GM23338 (cell line): ENCODE data around the gene PCNT. TPM values are rescaled to one million over a fixed set of nuclear protein-coding genes. Genes with fewer than 3 reads are reported as not detected.

ENCODE experiments used
- ATAC-seq: fragments of 200-7000 bp; cut with Tn5 transposase; 3 replicates; pipeline ENCODE4 v1.9.1; 2020
- DNase-seq: peaks from one replicate; pipeline ENCODE4 v3.0.0-alpha.2; 2015; ENCODE audit warnings: low spot score
- H2AFZ ChIP-seq: fragments of 200-600 bp; sonication (generic); 2 replicates; pipeline ENCODE4 v1.8.0; 2016; ENCODE audit warnings: antibody characterized with exemption, mild to moderate bottlenecking, moderate library complexity
- H3F3A ChIP-seq: fragments of 200-600 bp; sonication (generic); replicated peaks from 2 replicates; pipeline ENCODE4 v1.8.0; 2017; ENCODE audit warnings: antibody characterized with exemption, mixed run types, low read depth
- H3K27ac ChIP-seq: fragments of 200-600 bp; sonication (generic); 2 replicates; pipeline ENCODE4 v1.6.1; 2016; ENCODE audit warnings: low read depth
- H3K27me3 ChIP-seq: fragments of 200-600 bp; sonication (generic); 2 replicates; pipeline ENCODE4 v1.8.0; 2016; ENCODE audit warnings: mild to moderate bottlenecking, mixed run types, moderate library complexity; ENCODE audit not compliant: insufficient read depth
- H3K36me3 ChIP-seq: fragments of 200-600 bp; sonication (generic); 2 replicates; pipeline ENCODE4 v1.8.0; 2016; ENCODE audit warnings: mild to moderate bottlenecking; ENCODE audit not compliant: insufficient read depth
- H3K4me1 ChIP-seq: fragments of 200-600 bp; sonication (generic); 2 replicates; pipeline ENCODE4 v1.8.0; 2016; ENCODE audit warnings: mild to moderate bottlenecking, moderate library complexity; ENCODE audit not compliant: insufficient read depth
- H3K4me2 ChIP-seq: fragments of 200-600 bp; sonication (generic); 2 replicates; pipeline ENCODE4 v1.7.1; 2017; ENCODE audit warnings: mixed run types
- H3K4me3 ChIP-seq: fragments of 200-600 bp; sonication (generic); 2 replicates; pipeline ENCODE4 v1.6.1; 2016; ENCODE audit warnings: mixed run types
- H3K79me2 ChIP-seq: fragments of 200-600 bp; sonication (generic); replicated peaks from 2 replicates; pipeline ENCODE4 v1.8.0; 2017; ENCODE audit warnings: mild to moderate bottlenecking; ENCODE audit not compliant: insufficient read depth
- H3K9me2 ChIP-seq: fragments of 200-600 bp; sonication (generic); 2 replicates; pipeline ENCODE4 v1.8.0; 2017; ENCODE audit not compliant: insufficient read depth
- H4K20me1 ChIP-seq: fragments of 200-600 bp; sonication (generic); replicated peaks from 2 replicates; pipeline ENCODE4 v1.8.0; 2017; ENCODE audit warnings: mild to moderate bottlenecking; ENCODE audit not compliant: insufficient read depth
- H3K27ac Mint-ChIP-seq: 2 replicates; pipeline ENCODE4 v1.8.0; 2020; ENCODE audit warnings: inconsistent platforms, mild to moderate bottlenecking, moderate library complexity, mixed read lengths
- H3K27me3 Mint-ChIP-seq: 3 replicates; pipeline ENCODE4 v1.8.0; 2022; ENCODE audit warnings: low read depth, mild to moderate bottlenecking, moderate library complexity, mixed read lengths, inconsistent platforms; ENCODE audit not compliant: insufficient read depth, poor library complexity
- H3K36me3 Mint-ChIP-seq: 3 replicates; pipeline ENCODE4 v1.8.0; 2021; ENCODE audit warnings: low read depth, mild to moderate bottlenecking, inconsistent platforms, moderate library complexity, mixed read lengths
- H3K4me1 Mint-ChIP-seq: 3 replicates; pipeline ENCODE4 v1.8.0; 2020; ENCODE audit warnings: mild to moderate bottlenecking, inconsistent platforms, mixed read lengths
- H3K4me3 Mint-ChIP-seq: 3 replicates; pipeline ENCODE4 v1.8.0; 2021; ENCODE audit warnings: moderate library complexity, mild to moderate bottlenecking, inconsistent platforms, mixed read lengths
- H3K9me3 Mint-ChIP-seq: 3 replicates; pipeline ENCODE4 v1.8.0; 2020; ENCODE audit warnings: moderate library complexity, mild to moderate bottlenecking, inconsistent platforms, mixed read lengths
- JUNB ChIP-seq: IDR thresholded peaks from one replicate; pipeline ENCODE4 v1.6.1; 2016; ENCODE audit warnings: antibody characterized with exemption; ENCODE audit not compliant: unreplicated experiment
- NANOG ChIP-seq: IDR thresholded peaks from 2 replicates; pipeline ENCODE4 v1.6.1; 2016; ENCODE audit warnings: antibody characterized with exemption, borderline replicate concordance
- POLR2AphosphoS5 ChIP-seq: IDR thresholded peaks from 2 replicates; pipeline ENCODE4 v1.6.1; 2016; ENCODE audit warnings: antibody characterized with exemption, low read depth
- STAT1 ChIP-seq: IDR thresholded peaks from one replicate; pipeline ENCODE4 v1.6.1; 2016; ENCODE audit warnings: antibody characterized with exemption; ENCODE audit not compliant: unreplicated experiment
- ZNF114 ChIP-seq: fragments of 250-450 bp; sonication (Bioruptor Pico); IDR thresholded peaks from 2 replicates; pipeline ENCODE4 v1.5.0; 2020; ENCODE audit warnings: mild to moderate bottlenecking, moderate library complexity
- ZNF331 ChIP-seq: fragments of 250-450 bp; sonication (Bioruptor Pico); IDR thresholded peaks from 2 replicates; pipeline ENCODE4 v1.5.0; 2020; ENCODE audit warnings: low read depth, mild to moderate bottlenecking, moderate library complexity
- polyA plus RNA-seq: library from polyadenylated mRNA; unstranded; fragments of >200 nt; fragmentation: Nextera tagmentation; extraction: Ambion mirVana; gene quantifications from 2 replicates; pipeline ENCODE4 v1.2.1, GENCODE V29; 2016
- total RNA-seq: library from RNA; depleted of rRNA; stranded (reverse); fragments of >200 nt; shearing (Covaris generic); gene quantifications from 2 replicates; pipeline ENCODE4 v1.2.3, GENCODE V29; 2014
- TF ChIP-seq, protein P1 (sequence below): fragments of 250-450 bp; sonication (Bioruptor Pico); IDR thresholded peaks from 2 replicates; pipeline ENCODE4 v1.5.0; 2020; ENCODE audit warnings: mild to moderate bottlenecking, moderate library complexity
- TF ChIP-seq, protein P2 (sequence below): IDR thresholded peaks from one replicate; pipeline ENCODE4 v1.6.1; 2018; ENCODE audit warnings: antibody characterized with exemption; ENCODE audit not compliant: unreplicated experiment
- TF ChIP-seq, protein P3 (sequence below): IDR thresholded peaks from 2 replicates; pipeline ENCODE4 v1.6.1; 2016; ENCODE audit warnings: antibody characterized with exemption

Gene PCNT
- total and polyA plus RNA-seq, 2 experiments from 2014 or later, result 39.6 to 46.1 TPM

DNA sequence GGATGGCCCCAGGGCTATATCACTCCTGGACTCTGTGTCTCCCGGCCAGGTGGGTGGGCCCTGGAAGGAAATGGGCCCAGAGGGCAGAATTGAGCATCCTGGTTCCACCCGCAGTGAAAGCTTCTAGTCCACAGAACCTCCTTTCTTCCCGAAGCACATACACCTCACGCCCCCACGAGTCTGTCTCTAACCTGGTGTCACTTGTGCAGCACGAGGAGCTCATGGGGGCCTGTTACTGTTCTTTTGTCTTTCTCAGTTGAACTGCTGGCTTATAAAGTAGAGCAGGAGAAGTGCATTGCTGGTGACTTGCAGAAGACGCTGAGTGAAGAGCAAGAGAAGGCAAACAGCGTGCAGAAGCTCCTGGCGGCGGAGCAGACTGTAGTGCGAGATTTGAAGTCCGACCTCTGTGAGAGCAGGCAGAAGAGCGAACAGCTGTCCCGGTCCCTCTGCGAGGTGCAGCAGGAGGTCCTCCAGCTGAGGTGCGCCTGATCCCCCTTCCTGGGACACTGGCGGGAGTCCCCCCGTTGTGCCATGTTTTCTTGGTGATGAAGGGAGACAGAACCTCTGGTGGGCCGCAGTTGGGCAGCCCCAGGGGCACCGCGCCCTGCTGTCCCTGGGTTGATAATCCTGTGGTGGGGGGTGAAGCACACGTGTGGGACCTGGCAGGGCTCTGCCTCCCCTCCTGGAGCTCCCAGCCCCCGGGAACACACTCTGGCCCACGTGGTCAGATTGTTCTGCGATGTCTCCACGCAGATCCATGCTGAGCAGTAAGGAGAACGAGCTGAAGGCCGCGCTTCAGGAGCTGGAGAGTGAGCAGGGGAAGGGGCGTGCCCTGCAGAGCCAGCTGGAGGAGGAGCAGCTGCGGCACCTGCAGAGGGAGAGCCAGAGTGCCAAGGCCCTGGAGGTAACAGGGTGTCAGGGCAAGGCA lies 106.1 kb downstream of the PCNT start:
- DNase-seq (no peak), ATAC-seq (no peak)
- Mint-ChIP-seq H3K4me3 (no peak overlapping the region), H3K4me1 (peaks cover 4% of the 10 kb centered on the region), H3K27me3 (peaks cover 5% of the 10 kb centered on the region), H3K36me3 (peaks cover 47% of the 10 kb centered on the region), H3K9me3 (no peaks in the 10 kb centered on the region), H3K27ac (0 out of 2 replicates have a peak overlapping the region, but pooled peaks have one; percentile 18)
- H4K20me1 ChIP-seq, result no peaks in the 10 kb centered on the region
- H3K4me1 ChIP-seq, result no peaks in the 10 kb centered on the region
- peaks cover 3% of the 10 kb centered on the region; the same call in 1 of the 2 replicates for H3K36me3 ChIP-seq
- H3F3A ChIP-seq, result no peaks in the 10 kb centered on the region
- no peak overlapping the region for H3K4me2 ChIP-seq
- no peaks in the 10 kb centered on the region for H3K9me2 ChIP-seq
- H3K79me2 ChIP-seq, result no peaks in the 10 kb centered on the region; the same call in 1 of the 2 replicates
- H3K27ac ChIP-seq, result no peak overlapping the region
- TF ChIP-seq STAT1 (no peak), POLR2AphosphoS5 (no peak), ZNF114 (CRISPR knock-in tag) (no peak), ZNF331 (CRISPR knock-in tag) (no peak), NANOG (no peak), JUNB (no peak)
- no peak overlapping the region for H3K4me3 ChIP-seq
- no peaks in the 10 kb centered on the region for H3K27me3 ChIP-seq
- no peak overlapping the region for H2AFZ ChIP-seq

DNA sequence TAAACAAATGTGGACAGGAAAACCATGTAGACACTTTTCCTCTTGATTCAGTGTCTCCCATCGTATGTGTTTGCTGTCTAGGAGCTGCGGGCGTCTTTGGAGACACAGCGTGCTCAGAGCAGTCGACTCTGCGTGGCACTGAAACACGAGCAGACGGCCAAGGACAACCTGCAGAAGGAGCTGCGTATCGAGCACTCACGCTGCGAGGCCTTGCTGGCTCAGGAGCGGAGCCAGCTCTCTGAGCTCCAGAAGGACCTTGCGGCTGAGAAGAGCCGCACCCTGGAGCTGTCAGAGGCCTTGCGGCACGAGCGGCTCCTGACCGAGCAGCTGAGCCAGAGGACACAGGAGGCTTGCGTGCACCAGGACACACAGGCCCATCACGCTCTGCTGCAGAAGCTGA lies 107.5 kb downstream of the PCNT start:
- DNase-seq, result no peak
- H3K79me2 ChIP-seq, result no peaks in the 10 kb centered on the region; the same call in 1 of the 2 replicates
- peaks cover 53% of the 10 kb centered on the region for H3K36me3 Mint-ChIP-seq
- no peak for TF ChIP-seq JUNB
- no peak for TF ChIP-seq ZNF114 (CRISPR knock-in tag)
- no peak for TF ChIP-seq STAT1
- TF ChIP-seq, protein P1, sequence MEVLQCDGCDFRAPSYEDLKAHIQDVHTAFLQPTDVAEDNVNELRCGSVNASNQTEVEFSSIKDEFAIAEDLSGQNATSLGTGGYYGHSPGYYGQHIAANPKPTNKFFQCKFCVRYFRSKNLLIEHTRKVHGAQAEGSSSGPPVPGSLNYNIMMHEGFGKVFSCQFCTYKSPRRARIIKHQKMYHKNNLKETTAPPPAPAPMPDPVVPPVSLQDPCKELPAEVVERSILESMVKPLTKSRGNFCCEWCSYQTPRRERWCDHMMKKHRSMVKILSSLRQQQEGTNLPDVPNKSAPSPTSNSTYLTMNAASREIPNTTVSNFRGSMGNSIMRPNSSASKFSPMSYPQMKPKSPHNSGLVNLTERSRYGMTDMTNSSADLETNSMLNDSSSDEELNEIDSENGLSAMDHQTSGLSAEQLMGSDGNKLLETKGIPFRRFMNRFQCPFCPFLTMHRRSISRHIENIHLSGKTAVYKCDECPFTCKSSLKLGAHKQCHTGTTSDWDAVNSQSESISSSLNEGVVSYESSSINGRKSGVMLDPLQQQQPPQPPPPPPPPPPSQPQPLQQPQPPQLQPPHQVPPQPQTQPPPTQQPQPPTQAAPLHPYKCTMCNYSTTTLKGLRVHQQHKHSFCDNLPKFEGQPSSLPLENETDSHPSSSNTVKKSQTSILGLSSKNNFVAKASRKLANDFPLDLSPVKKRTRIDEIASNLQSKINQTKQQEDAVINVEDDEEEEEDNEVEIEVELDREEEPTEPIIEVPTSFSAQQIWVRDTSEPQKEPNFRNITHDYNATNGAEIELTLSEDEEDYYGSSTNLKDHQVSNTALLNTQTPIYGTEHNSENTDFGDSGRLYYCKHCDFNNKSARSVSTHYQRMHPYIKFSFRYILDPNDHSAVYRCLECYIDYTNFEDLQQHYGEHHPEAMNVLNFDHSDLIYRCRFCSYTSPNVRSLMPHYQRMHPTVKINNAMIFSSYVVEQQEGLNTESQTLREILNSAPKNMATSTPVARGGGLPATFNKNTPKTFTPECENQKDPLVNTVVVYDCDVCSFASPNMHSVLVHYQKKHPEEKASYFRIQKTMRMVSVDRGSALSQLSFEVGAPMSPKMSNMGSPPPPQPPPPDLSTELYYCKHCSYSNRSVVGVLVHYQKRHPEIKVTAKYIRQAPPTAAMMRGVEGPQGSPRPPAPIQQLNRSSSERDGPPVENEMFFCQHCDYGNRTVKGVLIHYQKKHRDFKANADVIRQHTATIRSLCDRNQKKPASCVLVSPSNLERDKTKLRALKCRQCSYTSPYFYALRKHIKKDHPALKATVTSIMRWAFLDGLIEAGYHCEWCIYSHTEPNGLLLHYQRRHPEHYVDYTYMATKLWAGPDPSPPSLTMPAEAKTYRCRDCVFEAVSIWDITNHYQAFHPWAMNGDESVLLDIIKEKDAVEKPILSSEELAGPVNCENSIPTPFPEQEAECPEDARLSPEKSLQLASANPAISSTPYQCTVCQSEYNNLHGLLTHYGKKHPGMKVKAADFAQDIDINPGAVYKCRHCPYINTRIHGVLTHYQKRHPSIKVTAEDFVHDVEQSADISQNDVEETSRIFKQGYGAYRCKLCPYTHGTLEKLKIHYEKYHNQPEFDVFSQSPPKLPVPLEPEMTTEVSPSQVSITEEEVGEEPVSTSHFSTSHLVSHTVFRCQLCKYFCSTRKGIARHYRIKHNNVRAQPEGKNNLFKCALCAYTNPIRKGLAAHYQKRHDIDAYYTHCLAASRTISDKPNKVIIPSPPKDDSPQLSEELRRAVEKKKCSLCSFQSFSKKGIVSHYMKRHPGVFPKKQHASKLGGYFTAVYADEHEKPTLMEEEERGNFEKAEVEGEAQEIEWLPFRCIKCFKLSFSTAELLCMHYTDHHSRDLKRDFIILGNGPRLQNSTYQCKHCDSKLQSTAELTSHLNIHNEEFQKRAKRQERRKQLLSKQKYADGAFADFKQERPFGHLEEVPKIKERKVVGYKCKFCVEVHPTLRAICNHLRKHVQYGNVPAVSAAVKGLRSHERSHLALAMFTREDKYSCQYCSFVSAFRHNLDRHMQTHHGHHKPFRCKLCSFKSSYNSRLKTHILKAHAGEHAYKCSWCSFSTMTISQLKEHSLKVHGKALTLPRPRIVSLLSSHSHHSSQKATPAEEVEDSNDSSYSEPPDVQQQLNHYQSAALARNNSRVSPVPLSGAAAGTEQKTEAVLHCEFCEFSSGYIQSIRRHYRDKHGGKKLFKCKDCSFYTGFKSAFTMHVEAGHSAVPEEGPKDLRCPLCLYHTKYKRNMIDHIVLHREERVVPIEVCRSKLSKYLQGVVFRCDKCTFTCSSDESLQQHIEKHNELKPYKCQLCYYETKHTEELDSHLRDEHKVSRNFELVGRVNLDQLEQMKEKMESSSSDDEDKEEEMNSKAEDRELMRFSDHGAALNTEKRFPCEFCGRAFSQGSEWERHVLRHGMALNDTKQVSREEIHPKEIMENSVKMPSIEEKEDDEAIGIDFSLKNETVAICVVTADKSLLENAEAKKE (CRISPR knock-in tag), result no peak
- TF ChIP-seq, protein P2, sequence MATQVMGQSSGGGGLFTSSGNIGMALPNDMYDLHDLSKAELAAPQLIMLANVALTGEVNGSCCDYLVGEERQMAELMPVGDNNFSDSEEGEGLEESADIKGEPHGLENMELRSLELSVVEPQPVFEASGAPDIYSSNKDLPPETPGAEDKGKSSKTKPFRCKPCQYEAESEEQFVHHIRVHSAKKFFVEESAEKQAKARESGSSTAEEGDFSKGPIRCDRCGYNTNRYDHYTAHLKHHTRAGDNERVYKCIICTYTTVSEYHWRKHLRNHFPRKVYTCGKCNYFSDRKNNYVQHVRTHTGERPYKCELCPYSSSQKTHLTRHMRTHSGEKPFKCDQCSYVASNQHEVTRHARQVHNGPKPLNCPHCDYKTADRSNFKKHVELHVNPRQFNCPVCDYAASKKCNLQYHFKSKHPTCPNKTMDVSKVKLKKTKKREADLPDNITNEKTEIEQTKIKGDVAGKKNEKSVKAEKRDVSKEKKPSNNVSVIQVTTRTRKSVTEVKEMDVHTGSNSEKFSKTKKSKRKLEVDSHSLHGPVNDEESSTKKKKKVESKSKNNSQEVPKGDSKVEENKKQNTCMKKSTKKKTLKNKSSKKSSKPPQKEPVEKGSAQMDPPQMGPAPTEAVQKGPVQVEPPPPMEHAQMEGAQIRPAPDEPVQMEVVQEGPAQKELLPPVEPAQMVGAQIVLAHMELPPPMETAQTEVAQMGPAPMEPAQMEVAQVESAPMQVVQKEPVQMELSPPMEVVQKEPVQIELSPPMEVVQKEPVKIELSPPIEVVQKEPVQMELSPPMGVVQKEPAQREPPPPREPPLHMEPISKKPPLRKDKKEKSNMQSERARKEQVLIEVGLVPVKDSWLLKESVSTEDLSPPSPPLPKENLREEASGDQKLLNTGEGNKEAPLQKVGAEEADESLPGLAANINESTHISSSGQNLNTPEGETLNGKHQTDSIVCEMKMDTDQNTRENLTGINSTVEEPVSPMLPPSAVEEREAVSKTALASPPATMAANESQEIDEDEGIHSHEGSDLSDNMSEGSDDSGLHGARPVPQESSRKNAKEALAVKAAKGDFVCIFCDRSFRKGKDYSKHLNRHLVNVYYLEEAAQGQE, result no peak
- TF ChIP-seq, protein P3, sequence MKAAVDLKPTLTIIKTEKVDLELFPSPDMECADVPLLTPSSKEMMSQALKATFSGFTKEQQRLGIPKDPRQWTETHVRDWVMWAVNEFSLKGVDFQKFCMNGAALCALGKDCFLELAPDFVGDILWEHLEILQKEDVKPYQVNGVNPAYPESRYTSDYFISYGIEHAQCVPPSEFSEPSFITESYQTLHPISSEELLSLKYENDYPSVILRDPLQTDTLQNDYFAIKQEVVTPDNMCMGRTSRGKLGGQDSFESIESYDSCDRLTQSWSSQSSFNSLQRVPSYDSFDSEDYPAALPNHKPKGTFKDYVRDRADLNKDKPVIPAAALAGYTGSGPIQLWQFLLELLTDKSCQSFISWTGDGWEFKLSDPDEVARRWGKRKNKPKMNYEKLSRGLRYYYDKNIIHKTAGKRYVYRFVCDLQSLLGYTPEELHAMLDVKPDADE, result no peak
- no peak for TF ChIP-seq ZNF331 (CRISPR knock-in tag)

More for the DNA sequence above, 107.5 kb downstream of the PCNT start:
- Histone ChIP-seq H2AFZ (no peak overlapping the region), H3K4me2 (no peak overlapping the region), H3K4me1 (no peaks in the 10 kb centered on the region), H4K20me1 (no peaks in the 10 kb centered on the region), H3K9me2 (no peaks in the 10 kb centered on the region), H3K27me3 (no peaks in the 10 kb centered on the region), H3F3A (no peaks in the 10 kb centered on the region), H3K4me3 (no peak overlapping the region), H3K27ac (no peak overlapping the region), H3K36me3 (peaks cover 3% of the 10 kb centered on the region; the same call in 1 of the 2 replicates)
- no peak for ATAC-seq
- H3K27me3 Mint-ChIP-seq, result peaks cover 5% of the 10 kb centered on the region
- no peak overlapping the region for H3K27ac Mint-ChIP-seq
- H3K4me3 Mint-ChIP-seq, result no peak overlapping the region
- no peaks in the 10 kb centered on the region for H3K4me1 Mint-ChIP-seq
- H3K9me3 Mint-ChIP-seq, result no peaks in the 10 kb centered on the region
